Measurements from ENCODE around the gene NUDCD3.

GRCh38 chr7:44387389-44387788, 103.1 kb downstream of the NUDCD3 start:
- TF ChIP-seq HDAC6 (IDR thresholded peaks at IDR 0.05; ENCODE audit: low read depth, low read length) (no peak), EZH2 (IDR thresholded peaks at IDR 0.05; ENCODE audit: low read depth, low read length, severe bottlenecking) (no peak), CTCF (IDR thresholded peaks at IDR 0.05; ENCODE audit: control extremely low read depth in 1 of 3, insufficient read depth in 1 of 3, low read depth in 1 of 3, low read length in 3 of 3) (no peak), POLR2AphosphoS5 (IDR thresholded peaks at IDR 0.05; ENCODE audit: low read depth, low read length) (no peak), JUN (IDR thresholded peaks at IDR 0.05; ENCODE audit: low read depth, low read length) (no peak), POLR2A (IDR thresholded peaks at IDR 0.05; ENCODE audit: control extremely low read depth in 1 of 2, low read depth in 2 of 2, low read length in 2 of 2) (no peak), NRF1 (IDR thresholded peaks at IDR 0.05; ENCODE audit: low read depth, low read length) (no peak), SP4 (IDR thresholded peaks at IDR 0.05; ENCODE audit: low read length) (no peak), RFX5 (IDR thresholded peaks at IDR 0.05; ENCODE audit: borderline replicate concordance, low read depth, low read length) (no peak), ZNF274 (IDR thresholded peaks at IDR 0.05; ENCODE audit: borderline replicate concordance, extremely low read depth, low read length) (no peak), ATF3 (IDR thresholded peaks at IDR 0.05; ENCODE audit: insufficient read depth, low read depth, low read length) (no peak)

All from H1 (cell line).